B cell (primary cell): ENCODE data around the gene CDKN3. TPM values are rescaled to one million over a fixed set of nuclear protein-coding genes. Genes with fewer than 3 reads are reported as not detected.

Experiments
- ATAC-seq: fragments of 200-7000 bp; cut with Tn5 transposase; one replicate; pipeline ENCODE4 v1.10.0; 2021; ENCODE audit warnings: low read depth, mild to moderate bottlenecking, moderate number of reproducible peaks, moderate library complexity
- CTCF ChIA-PET: fragments of 350-600 bp; sonication (Branson Sonifier 250); formaldehyde crosslinking; loops from one replicate; lab custom pipeline; 2021; ENCODE audit warnings: antibody characterized with exemption, inconsistent platforms; lab: Charles Lee
- POLR2A ChIA-PET: fragments of 350-600 bp; sonication (Branson Sonifier 250); formaldehyde crosslinking; loops from one replicate; lab custom pipeline; 2021; ENCODE audit warnings: antibody characterized with exemption; lab: Charles Lee
- DNase-seq: peaks from one replicate; pipeline ENCODE4 v3.0.0; 2013
- H2AFZ ChIP-seq: 2 replicates; pipeline ENCODE4 v1.6.1; 2012; ENCODE audit warnings: mild to moderate bottlenecking, low read depth, low read length; ENCODE audit not compliant: insufficient read depth, poor library complexity, severe bottlenecking
- H3K27ac ChIP-seq, 2 donors: 1 replicate in 1 of 2; 2 replicates in 1 of 2; pipeline ENCODE4 v1.5.1; 2012 to 2013; ENCODE audit warnings: low read length in 2 of 2, mild to moderate bottlenecking in 2 of 2, moderate library complexity in 1 of 2
- H3K27me3 ChIP-seq, 4 experiments: fragments of 200-600 bp in 1 of 4; sonication (generic) in 1 of 4; replicated peaks in 1 of 4; 1 replicate in 2 of 4; 2 replicates in 2 of 4; pipeline versions ENCODE4 v1.6.1 to v1.7.0; 2013 to 2016; ENCODE audit warnings: low read length in 3 of 4, mild to moderate bottlenecking in 2 of 4, mixed read lengths in 1 of 4, moderate library complexity in 1 of 4; ENCODE audit not compliant: insufficient read depth in 4 of 4, control insufficient read depth in 3 of 4; ENCODE audit errors: control extremely low read depth in 1 of 4
- H3K36me3 ChIP-seq, 2 experiments: replicated peaks in 1 of 2; 1 replicate in 1 of 2; 2 replicates in 1 of 2; pipeline versions ENCODE4 v1.6.1 to v1.7.1; 2013; ENCODE audit warnings: low read length in 1 of 2; ENCODE audit not compliant: insufficient read depth in 2 of 2, control insufficient read depth in 1 of 2; ENCODE audit errors: control extremely low read depth in 1 of 2, extremely low read depth in 1 of 2
- H3K4me1 ChIP-seq, 2 donors: fragments of 200-600 bp in 1 of 2; sonication (generic) in 1 of 2; 1 replicate in 1 of 2; 2 replicates in 1 of 2; pipeline versions ENCODE4 v1.5.1 to v1.6.1; 2013 to 2017; ENCODE audit warnings: low read length in 2 of 2; ENCODE audit not compliant: control insufficient read depth in 2 of 2, insufficient read depth in 2 of 2
- H3K4me2 ChIP-seq: replicated peaks from 2 replicates; pipeline ENCODE3; 2012; ENCODE audit warnings: mild to moderate bottlenecking, low read depth, low read length; ENCODE audit not compliant: poor library complexity, severe bottlenecking
- H3K4me3 ChIP-seq, 5 experiments: fragments of 200-600 bp in 1 of 5; sonication (generic) in 1 of 5; 1 replicate in 3 of 5; 2 replicates in 2 of 5; pipeline versions ENCODE4 v1.5.1 to v1.7.0; 2011 to 2016; ENCODE audit warnings: low read length in 4 of 5, mild to moderate bottlenecking in 4 of 5, low read depth in 2 of 5, control low read depth in 1 of 5, moderate library complexity in 1 of 5; ENCODE audit not compliant: insufficient read depth in 1 of 5; ENCODE audit errors: control extremely low read depth in 1 of 5, extremely low read depth in 1 of 5
- H3K79me2 ChIP-seq: fragments of 200-600 bp; sonication (generic); one replicate; pipeline ENCODE4 v1.6.0; 2016; ENCODE audit warnings: low read length; ENCODE audit not compliant: control insufficient read depth, insufficient read depth
- H3K9ac ChIP-seq: fragments of 200-600 bp; sonication (generic); 2 replicates; pipeline ENCODE4 v1.6.1; 2017; ENCODE audit warnings: mild to moderate bottlenecking, low read length, moderate library complexity
- H3K9me3 ChIP-seq, 3 donors: one replicate each; pipeline versions ENCODE4 v1.6.1 to v1.7.1; 2013; ENCODE audit warnings: low read length in 2 of 3; ENCODE audit not compliant: control insufficient read depth in 2 of 3, insufficient read depth in 1 of 3; ENCODE audit errors: control extremely low read depth in 1 of 3
- H4K20me1 ChIP-seq: 2 replicates; pipeline ENCODE4 v1.6.0; 2012; ENCODE audit warnings: mild to moderate bottlenecking, low read length; ENCODE audit not compliant: insufficient read depth, control insufficient read depth, poor library complexity, severe bottlenecking
- H3K27ac Mint-ChIP-seq: one replicate; pipeline ENCODE4 v1.8.0; 2021; ENCODE audit warnings: mixed read lengths
- H3K27me3 Mint-ChIP-seq: one replicate; pipeline ENCODE4 v1.8.0; 2021; ENCODE audit warnings: mixed read lengths
- H3K4me1 Mint-ChIP-seq: one replicate; pipeline ENCODE4 v1.8.0; 2021; ENCODE audit warnings: mixed read lengths
- H3K4me3 Mint-ChIP-seq: one replicate; pipeline ENCODE4 v1.8.0; 2021; ENCODE audit warnings: mixed read lengths
- H3K9me3 Mint-ChIP-seq: one replicate; pipeline ENCODE4 v1.8.0; 2022; ENCODE audit warnings: mixed read lengths; ENCODE audit not compliant: insufficient read depth
- CTCF ChIP-seq: fragments of 200-600 bp; IDR thresholded peaks from one replicate; pipeline ENCODE4 v1.8.0; 2022; ENCODE audit warnings: antibody characterized with exemption, mild to moderate bottlenecking
- EZH2 ChIP-seq: IDR thresholded peaks from 2 replicates; pipeline ENCODE4 v1.6.1; 2012; ENCODE audit warnings: borderline replicate concordance, low read depth, mild to moderate bottlenecking, moderate library complexity, low read length; ENCODE audit not compliant: insufficient read depth, poor library complexity, severe bottlenecking
- WGBS: methylation state at CpG from one replicate; pipeline ENCODE4 v1.1.5; 2013; ENCODE audit warnings: missing lambda C conversion rate; ENCODE audit not compliant: insufficient coverage; 5-methylcytosine and 5-hydroxymethylcytosine counted together
- intact Hi-C: fragments of 100-400 bp; cut with micrococcal nuclease; formaldehyde crosslinking; loops from one replicate; pipeline ENCODE4 v1.10.0; 2022
- polyA plus RNA-seq: library from polyadenylated mRNA; depleted of rRNA; stranded (reverse); fragments of >200 nt; gene quantifications from 2 replicates; pipeline ENCODE4 v1.2.3, GENCODE V29; 2012
- total RNA-seq, 2 donors: library from RNA; stranded (reverse); fragments of 120-200 nt in 1 of 2; gene quantifications; 1 replicate in 1 of 2; 2 replicates in 1 of 2; pipeline versions ENCODE4 v1.2.3 to v1.2.4, GENCODE V29; 2013 to 2022

The CDKN3 gene
- total and polyA plus RNA-seq, 2 donors (not counting 1 experiment from before 2014, with no cell fraction given), result 0.42 to 1.0 TPM

- ATAC-seq, result no peak
These were observed 47.7 kb upstream of the CDKN3 start for GRCh38 chr14:54348923-54349620.

More at GRCh38 chr14:54348923-54349620, 47.7 kb upstream of the CDKN3 start:
- Histone ChIP-seq H3K4me3 (no peak overlapping the region), H3K4me2 (no peak overlapping the region), H3K9me3 (peaks cover 0 to 9% (median 0%) of the 10 kb centered on the region in 3 donors), H3K27me3 (peaks cover 0 to 9% (median 0%) of the 10 kb centered on the region in 4 experiments), H3K9ac (no peak overlapping the region), H3K27ac (no peak overlapping the region), H2AFZ (peak overlapping the region; percentile 36), H3K4me1 (no peaks in the 10 kb centered on the region), H3K36me3 (no peaks in the 10 kb centered on the region), H3K79me2 (no peaks in the 10 kb centered on the region), H4K20me1 (no peaks in the 10 kb centered on the region)
- intact Hi-C loops, result no loop called here
- Mint-ChIP-seq H3K27ac (no peak overlapping the region), H3K4me1 (peaks cover 3% of the 10 kb centered on the region), H3K27me3 (peaks cover 12% of the 10 kb centered on the region), H3K9me3 (peaks cover 5% of the 10 kb centered on the region), H3K4me3 (no peak overlapping the region)
- 58% methylated on average over 14 of the region's 24 CpGs for WGBS
- ChIA-PET POLR2A (no interaction called here), CTCF (interaction anchor here (1.1 to 1.8 kb wide), 5 partner anchors 9 to 1053 kb away, joined by 3 to 14 read pairs (median 4); no protein-coding TSS in a partner anchor)
- DNase-seq, result no peak
- TF ChIP-seq CTCF (no peak), EZH2 (no peak)
